SH-SY5Y (cell line): ENCODE data around the gene KRT17.

ENCODE experiments used
- GATA2 ChIP-seq: IDR thresholded peaks from 2 replicates; pipeline ENCODE4 v1.6.1; 2011; ENCODE audit warnings: mild to moderate bottlenecking, low read depth, low read length
- GATA3 ChIP-seq: IDR thresholded peaks from 2 replicates; pipeline ENCODE4 v1.6.1; 2011; ENCODE audit warnings: low read depth, mild to moderate bottlenecking, low read length, moderate library complexity

- TF ChIP-seq GATA3 (no peak), GATA2 (no peak)
These were observed 24.2 kb upstream of the KRT17 start for GRCh38 chr17:41648411-41649195.
